ENCODE data around the gene NT5DC3. TPM values are rescaled to one million over a fixed set of nuclear protein-coding genes. Genes with fewer than 3 reads are reported as not detected.

Gene NT5DC3
- total and polyA plus RNA-seq, 11 donors = 0.95 to 6.3 (median 3.7) TPM

GRCh38 chr12:103766028-103766427 lies 75.0 kb downstream of the NT5DC3 start:
- intact Hi-C loops (cut with DNase I) = no loop called here
- Histone ChIP-seq H3K27me3 (no peaks in the 10 kb centered on the region), H3K9me3 (no peaks in the 10 kb centered on the region), H3K4me3 (no peak overlapping the region), H3K4me1 (no peaks in the 10 kb centered on the region), H3K27ac (no peak overlapping the region), H3K36me3 (no peaks in the 10 kb centered on the region)
- no peak for DNase-seq
- TF ChIP-seq POLR2A (IDR thresholded peaks at IDR 0.05) (no peak), CTCF (IDR thresholded peaks at IDR 0.05) (no peak)
- no peak for ATAC-seq
- 89 to 90% (median 89%) methylated on average over 6 of the region's 6 CpGs for WGBS, 4 donors

GRCh38 chr12:103765322-103765721 lies 75.7 kb downstream of the NT5DC3 start:
- Histone ChIP-seq H3K9me3 (no peaks in the 10 kb centered on the region), H3K36me3 (no peaks in the 10 kb centered on the region), H3K27me3 (no peaks in the 10 kb centered on the region), H3K27ac (no peak overlapping the region), H3K4me3 (no peak overlapping the region), H3K4me1 (no peaks in the 10 kb centered on the region)
- WGBS, 4 donors = 90 to 94% (median 93%) methylated on average over 5 of the region's 5 CpGs
- intact Hi-C loops (cut with DNase I) = no loop called here
- ATAC-seq = no peak
- TF ChIP-seq POLR2A (IDR thresholded peaks at IDR 0.05) (no peak), CTCF (IDR thresholded peaks at IDR 0.05) (no peak)
- DNase-seq = no peak

GRCh38 chr12:103762473-103762872 lies 78.6 kb downstream of the NT5DC3 start:
- Histone ChIP-seq H3K27ac (no peak overlapping the region), H3K4me1 (no peaks in the 10 kb centered on the region), H3K9me3 (no peaks in the 10 kb centered on the region), H3K36me3 (no peaks in the 10 kb centered on the region), H3K4me3 (no peak overlapping the region), H3K27me3 (no peaks in the 10 kb centered on the region)
- DNase-seq (no peak), ATAC-seq (no peak)
- TF ChIP-seq POLR2A (IDR thresholded peaks at IDR 0.05) = no peak
- TF ChIP-seq CTCF (IDR thresholded peaks at IDR 0.05) = no peak
- WGBS, 4 donors = 70 to 89% (median 80%) methylated on average over 4 to 5 of the region's 5 CpGs
- intact Hi-C loops (cut with DNase I) = no loop called here

GRCh38 chr12:103758310-103759089 lies 82.5 kb downstream of the NT5DC3 start:
- no peaks in the 10 kb centered on the region for H3K4me1 ChIP-seq
- TF ChIP-seq POLR2A (IDR thresholded peaks at IDR 0.05) = no peak
- TF ChIP-seq CTCF (IDR thresholded peaks at IDR 0.05) = no peak
- H3K9me3 ChIP-seq = no peaks in the 10 kb centered on the region
- H3K36me3 ChIP-seq = no peaks in the 10 kb centered on the region
- DNase-seq = no peak
- peak overlapping the region in 1 of 12 donors; percentile 21 for H3K27ac ChIP-seq
- ATAC-seq = no peak
- intact Hi-C loops (cut with DNase I) = no loop called here
- no peaks in the 10 kb centered on the region for H3K27me3 ChIP-seq
- WGBS, 4 donors = 79 to 92% (median 85%) methylated on average over 8 to 10 of the region's 10 CpGs
- H3K4me3 ChIP-seq = no peak overlapping the region
